NB4 (cell line): ENCODE data around the gene AGPAT2.
"Not testable (repeated sequence)": the region's sequence is repeated elsewhere in the genome, so short reads cannot be mapped to it uniquely, and the experiment has no call there.

Source experiments
- DNase-seq: peaks from one replicate; pipeline ENCODE4 v3.0.0; 2010; ENCODE audit warnings: low read depth
- H3K4me3 ChIP-seq: one replicate; pipeline ENCODE4 v1.5.1; 2011; ENCODE audit warnings: mild to moderate bottlenecking, low read depth, low read length, moderate library complexity
- MYC ChIP-seq: IDR thresholded peaks from 2 replicates; pipeline ENCODE4 v1.6.1; 2011; ENCODE audit warnings: low read depth, low read length
- POLR2A ChIP-seq: IDR thresholded peaks from 2 replicates; pipeline ENCODE4 v1.6.1; 2011; ENCODE audit warnings: mild to moderate bottlenecking; ENCODE audit not compliant: insufficient read length; ENCODE audit errors: extremely low read depth
- TF ChIP-seq, protein P1 (sequence below): IDR thresholded peaks from one replicate; pipeline ENCODE4 v1.5.1; 2012; ENCODE audit warnings: low read depth, low read length
- TF ChIP-seq, protein P2 (sequence below): IDR thresholded peaks from 2 replicates; pipeline ENCODE4 v1.6.1; 2011; ENCODE audit warnings: low read depth, low read length

Gene AGPAT2

DNA sequence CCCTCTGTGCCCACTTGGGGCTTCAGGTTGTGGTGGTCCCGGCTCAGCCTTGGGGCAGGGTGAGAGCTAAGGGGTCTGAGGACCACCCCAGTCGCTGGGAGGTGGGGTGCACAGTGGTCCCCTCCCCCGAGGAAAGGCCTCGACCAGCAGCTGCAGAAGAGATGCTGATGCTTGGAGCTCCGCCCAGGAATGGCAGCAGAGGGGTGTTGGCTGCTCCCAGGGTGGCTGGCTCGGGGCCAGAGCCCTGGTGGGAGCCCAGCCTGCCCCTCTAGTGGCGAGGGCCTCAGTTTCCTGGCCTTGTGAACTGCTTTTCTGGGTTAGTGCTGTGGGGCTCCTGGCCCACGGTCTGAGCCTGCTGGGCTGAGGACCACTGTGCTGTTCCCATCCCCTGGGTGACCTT, 26.3 kb upstream of the AGPAT2 start:
- peak overlapping the region; percentile 51 for H3K4me3 ChIP-seq
- TF ChIP-seq, protein P1, sequence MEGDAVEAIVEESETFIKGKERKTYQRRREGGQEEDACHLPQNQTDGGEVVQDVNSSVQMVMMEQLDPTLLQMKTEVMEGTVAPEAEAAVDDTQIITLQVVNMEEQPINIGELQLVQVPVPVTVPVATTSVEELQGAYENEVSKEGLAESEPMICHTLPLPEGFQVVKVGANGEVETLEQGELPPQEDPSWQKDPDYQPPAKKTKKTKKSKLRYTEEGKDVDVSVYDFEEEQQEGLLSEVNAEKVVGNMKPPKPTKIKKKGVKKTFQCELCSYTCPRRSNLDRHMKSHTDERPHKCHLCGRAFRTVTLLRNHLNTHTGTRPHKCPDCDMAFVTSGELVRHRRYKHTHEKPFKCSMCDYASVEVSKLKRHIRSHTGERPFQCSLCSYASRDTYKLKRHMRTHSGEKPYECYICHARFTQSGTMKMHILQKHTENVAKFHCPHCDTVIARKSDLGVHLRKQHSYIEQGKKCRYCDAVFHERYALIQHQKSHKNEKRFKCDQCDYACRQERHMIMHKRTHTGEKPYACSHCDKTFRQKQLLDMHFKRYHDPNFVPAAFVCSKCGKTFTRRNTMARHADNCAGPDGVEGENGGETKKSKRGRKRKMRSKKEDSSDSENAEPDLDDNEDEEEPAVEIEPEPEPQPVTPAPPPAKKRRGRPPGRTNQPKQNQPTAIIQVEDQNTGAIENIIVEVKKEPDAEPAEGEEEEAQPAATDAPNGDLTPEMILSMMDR = no peak
- TF ChIP-seq POLR2A = no peak
- TF ChIP-seq, protein P2, sequence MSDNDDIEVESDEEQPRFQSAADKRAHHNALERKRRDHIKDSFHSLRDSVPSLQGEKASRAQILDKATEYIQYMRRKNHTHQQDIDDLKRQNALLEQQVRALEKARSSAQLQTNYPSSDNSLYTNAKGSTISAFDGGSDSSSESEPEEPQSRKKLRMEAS = no peak
- TF ChIP-seq MYC = no peak
- DNase-seq = no peak

DNA sequence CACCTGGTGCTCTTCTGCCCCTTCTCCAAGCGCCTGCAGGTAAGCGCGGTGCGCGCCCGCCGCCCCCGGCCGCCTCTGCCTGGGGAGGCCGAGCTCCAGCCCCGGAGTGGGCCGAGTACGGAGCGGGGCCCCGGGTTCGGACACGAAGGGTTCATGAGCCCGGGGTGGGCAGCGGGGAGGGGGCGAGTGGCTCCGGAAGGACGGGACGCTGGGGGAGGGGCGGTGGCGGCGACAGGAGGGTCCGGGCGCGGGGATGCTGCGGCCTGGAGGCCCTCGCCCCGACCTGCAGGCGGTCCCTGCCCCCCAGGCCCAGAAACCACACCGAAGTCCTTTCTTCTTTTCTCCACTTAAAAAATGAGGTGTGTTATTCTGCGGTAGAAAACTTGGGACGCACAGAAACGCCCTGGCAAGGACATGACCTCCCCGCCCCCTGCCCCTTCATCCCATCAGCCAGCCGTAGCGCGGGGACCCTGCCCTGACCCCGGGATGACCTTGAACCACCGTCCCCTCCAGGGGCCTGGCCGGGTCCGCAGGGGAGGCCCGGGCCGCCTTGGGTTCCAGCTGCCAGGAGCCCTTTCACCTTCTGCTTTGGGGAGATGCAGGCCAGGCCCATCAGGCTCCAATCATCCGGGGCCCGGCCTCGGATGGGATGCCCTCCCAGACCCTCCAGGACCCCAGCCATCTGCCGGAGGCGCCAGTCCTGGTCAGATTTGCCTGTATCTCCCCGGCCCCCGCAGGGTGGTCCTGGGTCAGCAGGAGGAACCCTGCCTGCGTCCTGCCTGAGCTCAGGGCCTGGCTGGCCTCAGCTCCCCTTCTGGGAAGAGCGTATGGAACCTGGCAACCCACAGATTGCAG, 25.7 kb upstream of the AGPAT2 start:
- TF ChIP-seq, protein P1 = no peak
- TF ChIP-seq, protein P2 = no peak
- H3K4me3 ChIP-seq = peak overlapping the region; percentile 51
- DNase-seq = no peak

DNA sequence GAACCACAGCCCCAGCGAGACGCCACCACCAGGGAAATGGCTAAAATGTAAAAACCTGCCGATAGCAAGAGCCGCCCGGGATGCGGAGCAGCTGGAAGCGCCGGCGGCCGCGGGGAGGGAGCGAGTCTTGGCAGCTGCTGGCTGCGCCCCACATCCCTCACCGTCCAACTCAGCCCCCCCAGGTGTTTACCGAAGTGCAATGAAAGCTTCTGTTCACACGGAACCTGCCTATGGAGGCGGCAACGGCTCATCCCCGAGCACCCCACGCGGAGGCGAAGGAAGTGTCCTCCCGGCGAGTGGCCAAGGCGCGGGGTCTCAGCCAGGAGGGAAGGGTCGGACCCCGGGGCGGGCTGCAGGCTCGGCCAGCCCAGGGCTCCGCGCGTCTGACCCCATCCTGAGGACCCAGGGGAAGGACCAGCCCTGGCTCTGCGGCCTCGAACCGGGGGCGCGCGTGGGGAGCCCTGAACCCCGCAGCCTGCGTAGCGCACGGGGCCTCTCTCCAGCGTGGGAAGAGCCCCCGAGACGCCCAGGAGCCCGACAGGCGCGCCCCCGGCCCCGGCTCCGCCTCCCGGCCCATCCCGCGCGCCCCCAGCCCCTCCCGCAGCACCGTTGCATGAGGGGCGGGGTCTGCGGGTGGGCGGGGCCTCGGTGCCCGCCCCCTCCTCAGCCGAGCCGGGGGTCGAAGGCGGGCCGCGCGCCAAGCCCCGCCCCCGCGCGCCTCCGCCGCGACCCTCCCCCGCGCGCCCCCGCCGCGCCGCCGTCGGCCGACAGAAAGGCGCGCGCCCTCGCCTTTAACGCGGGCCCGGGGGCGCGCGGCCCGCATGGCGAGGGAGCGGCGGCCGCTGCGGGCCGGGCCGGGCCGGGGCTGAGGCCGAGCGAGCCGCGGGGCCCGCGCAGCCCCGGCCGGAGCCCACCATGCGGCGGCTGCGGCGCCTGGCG, 24.8 kb upstream of the AGPAT2 start, which contains the start of gene DIPK1B:
TSS of gene DIPK1B (plus strand) at position 822 of the 939 bp plus-strand sequence. CDS start at position 916, 94 bp downstream.
- no peak for TF ChIP-seq POLR2A
- TF ChIP-seq, protein P2 = no peak
- TF ChIP-seq MYC = no peak
- TF ChIP-seq, protein P1 = no peak
- H3K4me3 ChIP-seq = peak within 1 kb of the TSS; percentile 51
- DNase-seq = peak; percentile 58

DNA sequence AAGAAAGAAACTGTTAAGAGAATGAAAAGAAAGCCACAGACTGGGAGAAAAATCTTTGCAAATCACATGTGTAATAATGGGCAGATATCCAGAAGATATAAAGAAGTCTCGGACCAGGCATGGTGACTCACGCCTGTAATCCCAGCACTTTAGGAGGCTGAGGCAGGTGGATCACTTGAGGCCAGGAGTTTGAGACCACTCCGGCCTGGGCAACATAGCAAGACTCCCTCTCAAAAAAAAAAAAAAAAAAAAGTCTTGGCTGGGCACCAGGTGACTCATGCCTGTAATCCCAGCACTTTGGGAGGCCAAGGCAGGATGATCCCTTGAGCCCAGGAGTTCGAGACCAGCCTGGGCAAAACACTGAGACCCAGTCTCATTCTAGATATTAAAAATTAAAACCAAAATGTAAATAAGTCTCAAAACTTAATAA, 24.0 kb upstream of the AGPAT2 start:
- not testable (repeated sequence) for H3K4me3 ChIP-seq, DNase-seq

DNA sequence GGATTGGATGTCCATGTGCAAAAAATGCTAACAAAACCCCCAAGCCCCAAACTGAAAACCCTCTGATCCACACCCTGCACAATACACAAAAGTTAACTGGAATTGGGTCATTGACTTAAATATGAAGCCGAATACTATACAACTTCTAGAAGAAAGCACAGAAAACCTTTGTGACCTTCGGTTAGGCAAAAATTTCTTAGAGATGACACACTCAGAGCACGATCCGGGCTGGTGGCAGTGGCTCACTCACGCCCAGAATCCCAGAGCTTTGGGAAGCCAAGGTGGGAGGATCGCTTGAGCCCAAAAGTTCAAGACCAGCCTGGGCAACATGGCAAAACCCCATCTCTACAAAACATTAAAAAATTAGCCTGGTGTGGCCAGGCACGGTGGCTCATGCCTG, 23.3 kb upstream of the AGPAT2 start:
- H3K4me3 ChIP-seq = no peak overlapping the region
- DNase-seq = no peak
- no peak for TF ChIP-seq MYC
- TF ChIP-seq, protein P2 = no peak

DNA sequence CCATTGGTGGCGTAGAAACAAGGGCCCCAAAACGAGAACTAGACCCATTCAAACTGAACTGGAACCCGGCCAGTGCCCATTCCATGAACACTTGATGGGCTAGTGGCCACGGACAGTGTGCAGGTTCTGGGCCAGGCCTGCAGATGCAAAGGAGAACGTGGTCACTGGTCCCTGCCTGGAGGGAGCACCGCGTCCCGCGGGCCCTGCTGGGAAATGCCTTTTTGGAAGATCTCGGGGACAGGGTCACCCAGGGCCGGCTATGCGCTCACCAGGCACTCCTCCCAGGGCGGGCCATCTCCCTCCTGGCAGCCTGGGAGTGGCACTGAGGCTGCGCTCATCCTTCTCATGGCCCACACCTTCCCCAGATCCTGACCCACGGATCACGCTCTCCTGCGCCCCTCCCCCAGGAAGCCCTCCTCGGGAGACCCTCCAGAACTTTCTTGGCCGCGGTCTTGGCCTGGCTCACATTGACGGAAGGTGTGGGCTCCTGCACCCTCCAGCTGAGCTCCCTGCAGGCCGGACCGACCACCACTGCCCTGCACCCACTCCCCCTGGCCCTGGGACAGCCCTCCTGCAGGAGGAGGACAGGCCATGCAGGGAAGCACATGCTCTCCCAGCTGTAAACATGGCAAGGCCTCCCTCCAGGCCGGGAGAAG, 22.3 kb upstream of the AGPAT2 start:
- H3K4me3 ChIP-seq = no peak overlapping the region
- TF ChIP-seq, protein P2 = no peak
- TF ChIP-seq, protein P1 = no peak
- no peak for TF ChIP-seq POLR2A
- TF ChIP-seq MYC = no peak
- no peak for DNase-seq
